GM12878 (cell line): ENCODE results near the gene CLIC6. TPM values are rescaled to one million over a fixed set of nuclear protein-coding genes. Genes with fewer than 3 reads are reported as not detected.

ENCODE experiments used
- BCL3 ChIP-seq: IDR thresholded peaks from 2 replicates; pipeline ENCODE4 v1.6.1; 2011; ENCODE audit warnings: borderline replicate concordance, low read depth, mild to moderate bottlenecking, moderate library complexity, low read length; ENCODE audit not compliant: insufficient read depth, poor library complexity, severe bottlenecking
- CHD2 ChIP-seq: IDR thresholded peaks from 2 replicates; pipeline ENCODE4 v1.6.1; 2011; ENCODE audit warnings: low read depth, low read length, improper control_type of control experiment, borderline replicate concordance
- CREM ChIP-seq: IDR thresholded peaks from 2 replicates; pipeline ENCODE4 v1.6.1; 2014; ENCODE audit warnings: antibody characterized with exemption, low read depth
- EP300 ChIP-seq, 2 experiments: fragments of 150-350 bp in 1 of 2; IDR thresholded peaks; 2 replicates each; pipeline ENCODE4 v1.6.1; 2011 to 2012; ENCODE audit warnings: low read depth in 2 of 2, low read length in 2 of 2, borderline replicate concordance in 1 of 2, improper control_type of control experiment in 1 of 2, inconsistent platforms in 1 of 2; ENCODE audit not compliant: control insufficient read depth in 1 of 2
- ETV6 ChIP-seq, 2 experiments: fragments of 450-650 bp in 1 of 2; IDR thresholded peaks in 1 of 2; conservative IDR thresholded peaks in 1 of 2; 2 replicates each; pipeline ENCODE4 v1.6.1; 2014; ENCODE audit warnings: antibody characterized with exemption in 1 of 2, borderline replicate concordance in 1 of 2, low read depth in 1 of 2, mild to moderate bottlenecking in 1 of 2, moderate library complexity in 1 of 2
- FOXK2 ChIP-seq: fragments of 450-650 bp; IDR thresholded peaks from 2 replicates; pipeline ENCODE4 v1.6.1; 2017; ENCODE audit warnings: mild to moderate bottlenecking, moderate library complexity
- IRF4 ChIP-seq: IDR thresholded peaks from 2 replicates; pipeline ENCODE4 v1.6.1; 2011; ENCODE audit warnings: low read depth, low read length
- KDM1A ChIP-seq: fragments of 200-600 bp; sonication (generic); IDR thresholded peaks from 2 replicates; pipeline ENCODE4 v1.6.1; 2016; ENCODE audit warnings: borderline replicate concordance
- NR2F1 ChIP-seq: fragments of 450-650 bp; conservative IDR thresholded peaks from 2 replicates; pipeline ENCODE4 v1.6.1; 2017; ENCODE audit warnings: mild to moderate bottlenecking
- PAX5 ChIP-seq: IDR thresholded peaks from 2 replicates; pipeline ENCODE4 v1.6.1; 2011; ENCODE audit warnings: low read depth, low read length, borderline replicate concordance
- PRDM15 ChIP-seq: fragments of 450-650 bp; formaldehyde crosslinking; IDR thresholded peaks from 2 replicates; pipeline ENCODE4 v1.4.0; 2020; ENCODE audit warnings: mild to moderate bottlenecking, moderate library complexity
- WRNIP1 ChIP-seq: IDR thresholded peaks from 2 replicates; pipeline ENCODE4 v1.6.1; 2011; ENCODE audit warnings: low read depth, low read length, improper control_type of control experiment, borderline replicate concordance
- polyA plus RNA-seq, 11 experiments: library from polyadenylated mRNA; depleted of rRNA in 4 of 11; unstranded in 6 of 11; stranded (reverse) in 5 of 11; fragments of >200 nt; fragmentation: Nextera tagmentation in 4 of 11; fragmentation: Illumina TruSeq in 1 of 11; extraction: Ambion mirVana in 4 of 11; extraction: Trizol in 1 of 11; gene quantifications; 1 replicate in 1 of 11; 2 replicates in 10 of 11; pipeline versions ENCODE4 v1.2.1 to v1.2.3, GENCODE V29; 2011 to 2016; ENCODE audit warnings: inconsistent platforms in 2 of 11, missing spikeins in 2 of 11, low read depth in 1 of 11
- total RNA-seq, 4 experiments: library from RNA; depleted of rRNA in 3 of 4; stranded (reverse); fragments of >200 nt in 3 of 4; fragmentation: Illumina TruSeq in 1 of 4; extraction: Trizol in 1 of 4; gene quantifications; 2 replicates each; pipeline versions ENCODE4 v1.2.1 to v1.2.3, GENCODE V29; 2013 to 2021
- TF ChIP-seq, protein P1 (sequence below): IDR thresholded peaks from 2 replicates; pipeline ENCODE4 v1.6.1; 2011; ENCODE audit warnings: low read depth, mild to moderate bottlenecking, low read length, moderate library complexity, borderline replicate concordance; ENCODE audit errors: extremely low read depth
- TF ChIP-seq, protein P2 (sequence below), 3 experiments: IDR thresholded peaks in 2 of 3; conservative IDR thresholded peaks in 1 of 3; 2 replicates each; pipeline ENCODE4 v1.5.1; 2011; ENCODE audit warnings: low read depth in 3 of 3, low read length in 3 of 3, mild to moderate bottlenecking in 3 of 3, control low read depth in 2 of 3, moderate library complexity in 2 of 3, inconsistent platforms in 1 of 3, mixed read lengths in 1 of 3; ENCODE audit not compliant: control insufficient read depth in 2 of 3, insufficient read depth in 1 of 3; ENCODE audit errors: extremely low read depth in 1 of 3
- TF ChIP-seq, protein P3 (sequence below): fragments of 450-650 bp; IDR thresholded peaks from 2 replicates; pipeline ENCODE4 v1.6.1; 2017; ENCODE audit warnings: mild to moderate bottlenecking, moderate library complexity

Gene CLIC6
- total and polyA plus RNA-seq, 10 of the 15 experiments (the other 5 are each of a cell fraction or from before 2014, with no cell fraction given) = 5.7 to 34.1 (median 11.2) TPM

- peak in 1 of 2 experiments; percentile 43; a peak in 1 of 4 replicates for TF ChIP-seq ETV6 (conservative IDR thresholded peaks at IDR 0.05 in 1 of 2, IDR thresholded peaks at IDR 0.05 in 1 of 2; ENCODE audit: borderline replicate concordance in 1 of 2, low read depth in 1 of 2)
- peak; percentile 87 for TF ChIP-seq IRF4
- peak; percentile 62; the same call in 1 of the 2 replicates for TF ChIP-seq CREM
- TF ChIP-seq KDM1A = no peak
- no peak for TF ChIP-seq NR2F1
- TF ChIP-seq EP300 (IDR thresholded peaks at IDR 0.05; ENCODE audit: borderline replicate concordance in 1 of 2, control insufficient read depth in 1 of 2, low read depth in 2 of 2, low read length in 2 of 2) = peak; percentile 47 to 59; a peak in 3 of 4 replicates
- TF ChIP-seq, protein P1, sequence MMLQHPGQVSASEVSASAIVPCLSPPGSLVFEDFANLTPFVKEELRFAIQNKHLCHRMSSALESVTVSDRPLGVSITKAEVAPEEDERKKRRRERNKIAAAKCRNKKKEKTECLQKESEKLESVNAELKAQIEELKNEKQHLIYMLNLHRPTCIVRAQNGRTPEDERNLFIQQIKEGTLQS = no peak
- TF ChIP-seq PRDM15 = peak; percentile 39; the same call in 1 of the 2 replicates
- no peak for TF ChIP-seq PAX5
- peak; percentile 55 for TF ChIP-seq BCL3
- no peak for TF ChIP-seq CHD2
- no peak for TF ChIP-seq WRNIP1
- TF ChIP-seq, protein P2, sequence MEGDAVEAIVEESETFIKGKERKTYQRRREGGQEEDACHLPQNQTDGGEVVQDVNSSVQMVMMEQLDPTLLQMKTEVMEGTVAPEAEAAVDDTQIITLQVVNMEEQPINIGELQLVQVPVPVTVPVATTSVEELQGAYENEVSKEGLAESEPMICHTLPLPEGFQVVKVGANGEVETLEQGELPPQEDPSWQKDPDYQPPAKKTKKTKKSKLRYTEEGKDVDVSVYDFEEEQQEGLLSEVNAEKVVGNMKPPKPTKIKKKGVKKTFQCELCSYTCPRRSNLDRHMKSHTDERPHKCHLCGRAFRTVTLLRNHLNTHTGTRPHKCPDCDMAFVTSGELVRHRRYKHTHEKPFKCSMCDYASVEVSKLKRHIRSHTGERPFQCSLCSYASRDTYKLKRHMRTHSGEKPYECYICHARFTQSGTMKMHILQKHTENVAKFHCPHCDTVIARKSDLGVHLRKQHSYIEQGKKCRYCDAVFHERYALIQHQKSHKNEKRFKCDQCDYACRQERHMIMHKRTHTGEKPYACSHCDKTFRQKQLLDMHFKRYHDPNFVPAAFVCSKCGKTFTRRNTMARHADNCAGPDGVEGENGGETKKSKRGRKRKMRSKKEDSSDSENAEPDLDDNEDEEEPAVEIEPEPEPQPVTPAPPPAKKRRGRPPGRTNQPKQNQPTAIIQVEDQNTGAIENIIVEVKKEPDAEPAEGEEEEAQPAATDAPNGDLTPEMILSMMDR (IDR thresholded peaks at IDR 0.05 in 2 of 3, conservative IDR thresholded peaks at IDR 0.05 in 1 of 3; ENCODE audit: control insufficient read depth in 2 of 3, extremely low read depth in 1 of 3, insufficient read depth in 1 of 3, low read depth in 3 of 3, low read length in 3 of 3) = no peak
- no peak for TF ChIP-seq FOXK2
- TF ChIP-seq, protein P3, sequence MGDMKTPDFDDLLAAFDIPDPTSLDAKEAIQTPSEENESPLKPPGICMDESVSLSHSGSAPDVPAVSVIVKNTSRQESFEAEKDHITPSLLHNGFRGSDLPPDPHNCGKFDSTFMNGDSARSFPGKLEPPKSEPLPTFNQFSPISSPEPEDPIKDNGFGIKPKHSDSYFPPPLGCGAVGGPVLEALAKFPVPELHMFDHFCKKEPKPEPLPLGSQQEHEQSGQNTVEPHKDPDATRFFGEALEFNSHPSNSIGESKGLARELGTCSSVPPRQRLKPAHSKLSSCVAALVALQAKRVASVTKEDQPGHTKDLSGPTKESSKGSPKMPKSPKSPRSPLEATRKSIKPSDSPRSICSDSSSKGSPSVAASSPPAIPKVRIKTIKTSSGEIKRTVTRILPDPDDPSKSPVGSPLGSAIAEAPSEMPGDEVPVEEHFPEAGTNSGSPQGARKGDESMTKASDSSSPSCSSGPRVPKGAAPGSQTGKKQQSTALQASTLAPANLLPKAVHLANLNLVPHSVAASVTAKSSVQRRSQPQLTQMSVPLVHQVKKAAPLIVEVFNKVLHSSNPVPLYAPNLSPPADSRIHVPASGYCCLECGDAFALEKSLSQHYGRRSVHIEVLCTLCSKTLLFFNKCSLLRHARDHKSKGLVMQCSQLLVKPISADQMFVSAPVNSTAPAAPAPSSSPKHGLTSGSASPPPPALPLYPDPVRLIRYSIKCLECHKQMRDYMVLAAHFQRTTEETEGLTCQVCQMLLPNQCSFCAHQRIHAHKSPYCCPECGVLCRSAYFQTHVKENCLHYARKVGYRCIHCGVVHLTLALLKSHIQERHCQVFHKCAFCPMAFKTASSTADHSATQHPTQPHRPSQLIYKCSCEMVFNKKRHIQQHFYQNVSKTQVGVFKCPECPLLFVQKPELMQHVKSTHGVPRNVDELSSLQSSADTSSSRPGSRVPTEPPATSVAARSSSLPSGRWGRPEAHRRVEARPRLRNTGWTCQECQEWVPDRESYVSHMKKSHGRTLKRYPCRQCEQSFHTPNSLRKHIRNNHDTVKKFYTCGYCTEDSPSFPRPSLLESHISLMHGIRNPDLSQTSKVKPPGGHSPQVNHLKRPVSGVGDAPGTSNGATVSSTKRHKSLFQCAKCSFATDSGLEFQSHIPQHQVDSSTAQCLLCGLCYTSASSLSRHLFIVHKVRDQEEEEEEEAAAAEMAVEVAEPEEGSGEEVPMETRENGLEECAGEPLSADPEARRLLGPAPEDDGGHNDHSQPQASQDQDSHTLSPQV = no peak
These were observed 28.7 kb upstream of the CLIC6 start (continued) for GRCh38 chr21:34639882-34640788.
